ENCODE results near the gene CLK2. TPM values are rescaled to one million over a fixed set of nuclear protein-coding genes. Genes with fewer than 3 reads are reported as not detected.
"Not testable (repeated sequence)": the region's sequence is repeated elsewhere in the genome, so short reads cannot be mapped to it uniquely, and the experiment has no call there.

Gene CLK2
- total RNA-seq, 1 donor from 2014 or later, result 36.1 TPM

DNA sequence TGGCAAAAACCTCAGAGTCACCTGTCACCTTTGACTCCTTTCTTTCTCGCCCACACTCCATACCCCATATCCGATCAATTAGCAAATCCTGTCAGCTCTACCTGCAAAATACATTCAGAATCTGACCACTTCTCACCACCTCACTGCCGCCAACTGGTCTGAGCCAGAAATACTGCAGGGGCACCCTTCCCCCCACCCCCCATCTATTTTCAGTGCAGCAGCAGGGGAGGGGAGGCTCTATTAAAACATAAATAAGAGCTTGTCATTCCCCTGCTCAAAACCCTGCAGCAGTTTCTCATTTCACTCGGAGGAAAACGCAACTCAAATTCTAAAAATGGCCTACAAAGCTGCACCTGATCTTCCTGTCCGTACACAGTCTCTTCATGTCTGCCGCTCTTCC lies 24.1 kb upstream of the CLK2 start:
- no peak for DNase-seq (ENCODE audit: extremely low read depth, low read depth, low spot score)

DNA sequence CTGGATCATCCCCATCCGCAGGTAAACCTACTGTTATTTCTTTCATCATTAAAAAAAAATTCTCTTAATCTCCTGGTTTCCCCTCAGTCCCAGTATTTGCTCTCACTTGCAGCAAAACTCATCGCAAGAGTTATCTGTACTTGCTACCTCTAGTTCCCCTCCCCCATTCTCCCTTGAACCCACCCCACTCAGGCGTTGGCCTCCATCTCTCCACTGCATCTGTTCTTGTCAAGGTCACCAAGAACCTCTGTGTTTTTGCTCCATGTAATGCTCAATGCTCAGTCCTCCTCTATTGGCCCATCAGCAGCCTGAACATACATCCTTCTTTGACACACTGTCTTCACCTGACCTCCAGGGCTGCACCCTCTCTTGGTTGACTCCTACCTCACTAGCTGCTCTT lies 23.4 kb upstream of the CLK2 start:
- no peak for DNase-seq (ENCODE audit: extremely low read depth, low read depth, low spot score)

DNA sequence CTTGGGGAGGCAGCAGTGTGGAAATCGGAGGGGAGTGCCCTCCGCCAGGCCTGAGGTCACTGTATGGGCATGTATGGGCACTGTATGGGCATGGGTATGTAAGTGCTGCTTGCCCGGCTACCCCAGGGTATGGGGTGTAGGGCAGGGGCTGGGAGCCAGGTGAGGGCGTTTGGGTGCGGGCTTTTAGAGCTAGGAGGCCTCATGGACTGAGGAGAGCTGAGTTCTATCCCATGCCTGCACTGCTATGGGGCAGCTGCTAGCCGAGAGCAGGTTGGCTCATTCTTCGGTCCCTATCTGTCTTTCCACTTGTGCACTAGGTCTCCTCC lies 22.6 kb upstream of the CLK2 start:
- no peak for DNase-seq (ENCODE audit: extremely low read depth, low read depth, low spot score)

DNA sequence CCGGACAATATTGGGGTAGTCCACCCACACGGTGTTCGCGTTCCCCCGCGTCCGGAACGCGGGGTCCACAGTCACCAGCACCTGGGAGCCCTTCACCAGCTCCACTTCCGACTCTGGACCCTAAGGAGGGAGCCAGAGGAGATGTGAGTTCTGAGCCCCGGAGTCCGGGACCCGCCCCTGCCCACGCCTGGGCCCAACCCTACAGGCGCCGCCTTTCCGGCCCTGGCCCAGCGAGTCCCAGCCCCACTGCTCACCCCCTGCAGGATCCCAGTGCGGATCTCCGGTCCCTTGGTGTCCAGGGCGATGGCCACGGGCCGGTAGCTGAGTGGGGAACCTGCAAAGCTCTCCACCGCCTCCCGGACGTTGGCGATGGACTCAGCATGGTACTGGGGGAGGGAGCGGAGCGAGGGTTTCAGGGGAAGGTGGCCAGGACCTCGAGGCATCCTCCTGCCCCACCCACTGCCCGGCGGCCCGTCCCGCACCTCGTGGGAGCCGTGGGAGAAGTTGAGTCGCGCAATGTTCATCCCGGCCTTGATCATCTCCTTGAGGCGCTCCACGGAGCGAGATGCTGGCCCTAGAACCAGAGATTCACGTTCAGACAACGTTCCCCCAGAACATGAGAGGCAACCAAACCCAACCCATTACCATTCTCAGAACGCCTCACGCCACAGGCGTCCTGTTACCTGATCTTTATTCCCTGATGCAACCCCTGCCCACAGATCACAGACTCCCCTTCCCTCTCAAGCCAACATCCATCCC lies 22.1 kb upstream of the CLK2 start:
- no peak for DNase-seq (ENCODE audit: extremely low read depth, low read depth, low spot score)

DNA sequence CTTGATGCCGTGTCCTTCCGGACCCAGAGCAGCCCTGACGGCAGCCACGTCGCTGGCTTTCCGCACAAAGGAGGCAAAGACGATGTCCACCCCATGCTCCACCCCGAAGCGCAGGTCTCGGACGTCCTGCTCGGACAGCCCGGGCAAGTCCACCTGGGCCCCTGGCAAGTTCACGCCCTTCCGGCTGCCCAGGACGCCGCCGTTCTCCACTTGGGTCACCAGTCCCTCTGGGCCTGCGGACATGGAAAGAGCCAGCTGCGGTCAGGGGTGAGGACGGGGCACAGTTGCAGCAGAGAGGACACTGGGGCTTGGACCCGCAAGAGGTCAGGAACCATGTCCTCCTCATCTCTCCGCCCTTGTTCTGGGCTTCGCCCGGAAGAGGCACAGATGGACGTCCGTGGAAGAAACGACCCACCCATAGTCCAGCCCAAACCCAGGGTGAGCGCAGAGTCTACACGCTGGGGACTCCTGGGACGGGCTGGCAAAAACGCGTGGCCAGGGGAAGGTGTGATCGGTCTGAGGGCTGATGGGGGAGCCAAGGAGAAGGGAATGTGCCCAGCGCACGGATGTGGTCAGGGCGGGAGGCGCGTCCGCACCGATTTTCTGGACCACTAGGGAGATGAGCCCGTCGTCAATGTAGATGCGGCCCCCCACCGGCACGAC lies 21.3 kb upstream of the CLK2 start:
- no peak for DNase-seq (ENCODE audit: extremely low read depth, low read depth, low spot score)

DNA sequence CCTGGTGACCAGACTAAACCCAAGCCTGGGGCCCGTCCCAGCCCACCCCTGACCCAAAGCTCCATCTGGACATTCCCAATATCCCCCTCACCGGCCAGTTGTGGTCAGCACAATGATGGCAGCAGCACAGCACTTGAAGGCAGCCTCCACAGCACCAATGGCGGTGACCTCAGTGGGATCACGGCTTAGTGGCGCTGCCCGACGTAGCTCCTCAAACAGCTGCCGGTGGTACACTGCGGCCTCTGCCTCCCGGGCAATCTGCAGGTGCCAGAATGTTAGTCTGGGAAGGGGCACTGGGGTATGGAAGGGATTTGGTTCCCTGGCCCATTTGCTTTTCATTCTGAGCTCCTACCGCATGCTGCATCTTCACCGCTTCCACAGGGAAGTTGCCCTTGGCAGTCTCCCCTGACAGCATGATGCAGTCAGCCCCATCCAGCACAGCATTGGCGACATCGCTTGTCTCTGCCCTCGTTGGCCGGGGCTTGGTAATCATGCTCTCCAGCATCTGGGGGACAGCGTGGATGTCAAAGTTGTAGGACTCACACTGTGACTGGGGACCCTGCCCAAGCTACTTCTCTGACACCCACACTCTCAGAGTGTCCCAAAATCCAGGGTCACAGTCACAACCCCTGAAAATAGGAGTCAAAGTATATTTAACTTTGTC lies 19.9 kb upstream of the CLK2 start:
- no peak for DNase-seq (ENCODE audit: extremely low read depth, low read depth, low spot score)

DNA sequence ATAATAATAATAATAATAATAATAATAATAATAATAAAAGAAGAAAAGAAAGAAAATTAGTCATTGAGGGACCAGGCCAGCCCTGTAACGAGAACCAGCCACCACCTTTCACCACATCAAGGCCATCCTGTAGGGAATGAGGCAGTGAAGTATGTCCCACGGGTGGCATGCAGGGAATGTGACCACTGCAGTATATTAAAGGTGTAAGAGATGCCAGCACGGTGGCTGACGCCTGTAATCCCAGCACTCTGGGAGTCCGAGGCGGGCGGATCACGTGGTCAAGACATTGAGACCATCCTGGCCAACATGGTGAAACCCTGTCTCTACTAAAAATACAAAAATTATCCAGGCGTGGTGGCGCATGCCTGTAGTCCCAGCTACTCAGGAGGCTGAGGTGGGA lies 17.7 kb upstream of the CLK2 start:
- not testable (repeated sequence) for DNase-seq (ENCODE audit: extremely low read depth, low read depth, low spot score)

DNA sequence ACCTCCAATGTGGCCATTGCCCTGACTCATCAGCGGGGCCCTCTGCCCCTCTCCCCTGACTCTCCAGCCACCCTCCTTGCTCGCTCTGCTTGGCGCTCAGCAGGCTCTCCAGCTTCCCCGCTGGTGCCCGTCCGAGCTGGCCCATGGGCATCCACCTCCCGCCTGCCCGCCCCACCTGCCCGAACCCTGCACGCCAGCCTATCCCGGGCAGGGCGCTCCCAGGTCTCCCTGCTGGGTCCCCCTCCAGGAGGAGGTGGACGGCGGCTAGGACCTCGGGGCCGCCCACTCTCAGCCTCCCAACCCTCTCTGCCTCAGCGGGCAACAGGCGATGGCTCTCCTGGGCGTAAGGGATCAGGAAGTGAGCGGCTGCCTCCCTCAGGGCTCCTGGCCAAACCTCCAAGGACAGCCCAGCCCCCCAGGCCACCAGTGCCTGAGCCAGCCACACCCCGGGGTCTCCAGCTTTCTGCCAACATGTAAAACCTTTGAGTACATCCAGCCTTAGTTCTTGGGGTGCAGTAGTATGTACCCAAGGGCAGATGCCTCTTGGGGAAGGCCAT lies 14.8 kb upstream of the CLK2 start:
- no peak for DNase-seq (ENCODE audit: extremely low read depth, low read depth, low spot score)

DNA sequence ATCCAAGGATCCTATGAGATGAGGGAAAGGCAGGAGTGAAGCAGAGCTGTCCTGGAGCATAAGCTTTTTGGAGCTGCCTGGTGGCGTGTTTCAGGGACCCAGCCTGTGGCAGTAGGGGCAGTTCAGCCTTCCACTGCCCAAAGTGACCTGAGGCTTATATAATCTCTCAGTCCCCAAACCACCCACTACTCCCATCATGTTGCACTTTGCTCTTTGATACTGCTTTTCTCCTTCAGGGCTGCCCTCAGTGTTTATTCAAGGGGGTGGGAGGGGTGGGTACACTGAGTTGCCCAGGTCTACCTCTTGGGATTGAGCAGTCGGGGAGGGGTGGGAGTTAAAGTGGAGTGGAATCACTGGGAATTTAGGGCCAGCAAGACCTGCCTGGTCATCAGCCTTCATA lies 13.2 kb upstream of the CLK2 start:
- no peak for DNase-seq (ENCODE audit: extremely low read depth, low read depth, low spot score)

DNA sequence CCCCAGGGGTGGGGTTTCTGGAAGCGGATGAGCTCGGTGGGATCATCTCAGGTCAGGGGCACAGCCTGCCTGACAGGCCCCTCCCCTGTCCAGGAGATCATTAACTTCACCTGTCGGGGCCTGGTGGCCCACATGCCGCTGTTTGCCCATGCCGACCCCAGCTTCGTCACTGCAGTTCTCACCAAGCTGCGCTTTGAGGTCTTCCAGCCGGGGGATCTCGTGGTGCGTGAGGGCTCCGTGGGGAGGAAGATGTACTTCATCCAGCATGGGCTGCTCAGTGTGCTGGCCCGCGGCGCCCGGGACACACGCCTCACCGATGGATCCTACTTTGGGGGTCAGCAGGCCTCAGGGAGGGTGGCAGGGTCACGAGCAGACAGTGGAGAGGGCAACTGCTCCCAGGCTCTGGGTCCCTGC lies 12.3 kb upstream of the CLK2 start:
- DNase-seq (ENCODE audit: extremely low read depth, low read depth, low spot score), result no peak

DNA sequence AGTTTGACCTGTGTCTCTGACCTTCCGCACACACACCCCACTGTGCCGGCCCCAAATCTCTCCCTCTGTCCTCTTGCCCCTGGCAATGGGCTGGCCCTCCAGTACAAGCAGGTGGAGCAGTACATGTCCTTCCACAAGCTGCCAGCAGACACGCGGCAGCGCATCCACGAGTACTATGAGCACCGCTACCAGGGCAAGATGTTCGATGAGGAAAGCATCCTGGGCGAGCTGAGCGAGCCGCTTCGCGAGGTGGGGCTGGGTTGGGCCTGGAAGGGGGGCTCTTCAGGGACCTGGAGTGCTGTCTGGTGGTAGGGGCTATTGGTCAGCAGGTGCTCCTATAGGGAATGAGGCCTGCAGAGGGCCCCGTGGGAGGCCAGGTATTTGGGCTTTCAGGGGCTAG lies 11.8 kb upstream of the CLK2 start:
- DNase-seq (ENCODE audit: extremely low read depth, low read depth, low spot score), result no peak

DNA sequence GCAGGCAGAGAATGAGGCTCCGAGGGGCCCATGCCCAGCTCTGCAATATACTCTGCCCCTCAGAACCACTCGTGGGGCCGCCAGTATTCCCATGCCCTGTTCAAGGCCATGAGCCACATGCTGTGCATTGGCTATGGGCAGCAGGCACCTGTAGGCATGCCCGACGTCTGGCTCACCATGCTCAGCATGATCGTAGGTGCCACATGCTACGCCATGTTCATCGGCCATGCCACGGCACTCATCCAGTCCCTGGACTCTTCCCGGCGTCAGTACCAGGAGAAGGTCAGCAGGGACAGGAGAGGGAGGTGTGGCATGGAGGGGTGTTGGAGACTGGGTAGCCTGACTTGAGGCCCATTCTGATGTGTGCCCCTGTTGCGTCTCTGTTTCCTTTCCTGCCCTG lies 11.2 kb upstream of the CLK2 start:
- DNase-seq (ENCODE audit: extremely low read depth, low read depth, low spot score), result no peak

DNA sequence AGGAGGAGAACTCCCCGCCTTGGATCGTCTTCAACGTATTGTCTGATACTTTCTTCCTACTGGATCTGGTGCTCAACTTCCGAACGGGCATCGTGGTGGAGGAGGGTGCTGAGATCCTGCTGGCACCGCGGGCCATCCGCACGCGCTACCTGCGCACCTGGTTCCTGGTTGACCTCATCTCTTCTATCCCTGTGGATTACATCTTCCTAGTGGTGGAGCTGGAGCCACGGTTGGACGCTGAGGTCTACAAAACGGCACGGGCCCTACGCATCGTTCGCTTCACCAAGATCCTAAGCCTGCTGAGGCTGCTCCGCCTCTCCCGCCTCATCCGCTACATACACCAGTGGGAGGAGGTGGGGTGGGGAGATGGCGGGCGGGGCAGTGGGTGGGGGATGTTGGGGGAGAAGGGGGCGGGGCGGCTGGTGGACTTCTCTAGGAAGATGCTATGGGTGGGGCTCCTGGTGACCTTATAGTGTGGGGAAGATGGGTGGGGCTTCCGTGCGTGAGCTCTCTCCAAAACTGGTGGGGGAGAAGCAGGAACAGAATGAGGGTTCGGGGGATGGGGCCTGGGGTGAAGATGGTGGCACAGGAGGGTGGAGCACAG lies 9.3 kb upstream of the CLK2 start:
- no peak for DNase-seq (ENCODE audit: extremely low read depth, low read depth, low spot score)

DNA sequence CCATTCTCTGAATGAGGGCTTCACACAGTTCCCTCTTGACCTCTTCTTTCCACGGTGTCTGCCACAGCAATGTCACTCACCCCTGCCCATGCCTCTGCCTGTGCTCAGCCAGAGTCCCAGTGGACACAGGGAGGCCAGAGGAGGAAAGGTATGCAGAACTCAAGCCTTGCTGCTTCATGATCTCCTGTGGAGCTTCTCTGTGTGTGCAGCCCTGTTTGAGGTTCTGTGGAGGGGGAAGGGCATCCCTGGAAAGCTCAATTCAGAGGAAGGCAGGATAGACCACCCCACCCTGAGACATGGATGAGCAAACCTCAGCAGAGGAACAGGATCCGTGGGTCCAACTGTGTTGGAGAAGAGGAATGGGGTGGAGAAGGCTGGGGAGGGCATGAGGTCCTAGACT lies 6.0 kb upstream of the CLK2 start:
- DNase-seq (ENCODE audit: extremely low read depth, low read depth, low spot score), result no peak

DNA sequence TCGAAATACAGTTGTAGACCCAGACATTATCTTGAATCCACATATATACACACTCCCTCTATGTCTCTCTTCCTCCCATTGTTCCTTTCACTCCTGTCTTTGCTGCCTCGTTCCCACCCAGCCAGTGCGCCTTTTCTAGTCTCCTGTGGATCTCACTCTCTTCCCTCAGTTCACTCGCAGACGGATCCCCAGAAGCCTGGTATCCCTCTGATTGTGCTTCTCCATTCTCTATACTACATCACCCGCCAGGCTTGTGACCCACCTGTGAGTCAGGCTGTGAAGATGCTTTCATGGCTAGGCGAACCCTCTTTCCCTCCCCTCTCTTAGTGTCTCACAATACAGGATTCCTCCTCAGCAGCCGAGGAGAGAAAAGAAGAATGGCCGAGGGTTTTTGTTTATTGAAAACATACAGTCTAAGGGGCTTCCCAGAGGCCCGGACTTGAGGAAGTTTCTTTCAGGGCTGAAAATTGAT lies 5.4 kb upstream of the CLK2 start:
- no peak for DNase-seq (ENCODE audit: extremely low read depth, low read depth, low spot score)

DNA sequence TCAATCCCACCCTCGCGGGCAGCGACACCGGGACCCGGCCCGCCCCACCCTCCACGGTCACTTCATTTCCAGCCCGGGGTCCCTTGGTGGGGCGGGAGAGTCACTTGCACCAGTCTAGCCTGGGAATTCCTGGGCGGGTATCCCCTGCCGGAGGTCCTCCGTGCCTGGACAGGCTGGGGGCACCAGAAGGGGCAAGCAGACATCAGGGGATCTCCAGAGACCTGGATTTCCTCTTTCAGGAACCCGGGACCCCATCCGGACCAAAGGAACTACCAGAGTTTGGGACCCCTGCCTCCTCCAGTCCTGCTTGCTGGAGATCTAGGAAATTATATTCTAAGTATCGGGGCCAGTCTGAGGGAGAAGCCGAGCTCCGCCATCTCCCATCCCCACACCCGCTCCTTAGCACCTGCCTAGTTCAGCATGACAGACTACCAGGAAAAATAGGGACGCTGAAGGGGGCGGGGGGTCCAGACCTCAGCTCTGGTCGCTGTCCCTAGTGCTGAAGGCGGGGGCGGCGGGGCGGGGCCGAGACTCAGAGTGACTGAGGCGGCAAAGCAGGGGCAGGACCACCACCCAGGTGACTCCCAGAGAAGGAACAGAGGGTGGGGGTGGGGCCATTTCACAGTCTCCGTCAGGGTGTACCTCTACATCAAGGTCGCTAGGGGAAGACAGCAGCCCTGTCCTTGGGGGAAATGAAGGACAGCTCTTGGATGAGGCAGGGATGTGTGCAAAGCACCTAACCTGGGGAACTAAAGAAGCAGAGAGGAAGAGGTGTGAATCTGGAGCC lies 4.8 kb upstream of the CLK2 start:
- DNase-seq (ENCODE audit: extremely low read depth, low read depth, low spot score), result no peak

DNA sequence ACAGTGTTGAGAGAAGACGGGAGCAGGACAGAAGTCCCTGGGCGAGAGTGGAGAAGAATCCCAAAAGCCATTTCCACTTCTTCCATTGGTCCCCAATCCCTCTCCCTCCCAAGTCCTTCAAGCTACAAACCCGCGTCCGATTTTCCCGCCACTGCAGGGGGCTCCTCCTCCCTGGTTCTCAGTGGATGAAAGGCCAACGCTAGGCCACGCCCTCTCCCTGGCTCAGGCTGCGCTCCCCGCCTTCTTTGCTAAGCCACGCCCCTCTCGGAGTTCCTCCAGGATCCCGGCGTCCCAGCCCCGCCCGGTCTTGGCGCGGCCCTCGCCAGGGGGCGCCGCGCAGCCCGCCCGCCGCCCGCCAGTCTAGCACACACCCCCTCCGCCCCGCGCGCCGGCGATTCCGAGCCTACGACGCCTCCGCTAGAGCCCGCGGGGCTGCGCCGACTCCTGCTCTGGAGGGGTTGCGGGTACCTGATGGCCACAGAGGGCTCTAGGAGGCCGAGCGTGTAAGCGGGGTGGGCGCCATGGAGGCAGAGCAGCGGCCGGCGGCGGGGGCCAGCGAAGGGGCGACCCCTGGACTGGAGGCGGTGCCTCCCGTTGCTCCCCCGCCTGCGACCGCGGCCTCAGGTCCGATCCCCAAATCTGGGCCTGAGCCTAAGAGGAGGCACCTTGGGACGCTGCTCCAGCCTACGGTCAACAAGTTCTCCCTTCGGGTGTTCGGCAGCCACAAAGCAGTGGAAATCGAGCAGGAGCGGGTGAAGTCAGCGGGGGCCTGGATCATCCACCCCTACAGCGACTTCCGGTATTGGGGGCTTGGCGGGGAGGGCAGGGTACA lies 4.0 kb upstream of the CLK2 start, which contains the start of gene HCN3:
Gene HCN3 (plus strand): TSS at position 394 of the 832 bp plus-strand sequence. CDS start 128 bp downstream, at position 522.
- DNase-seq (ENCODE audit: extremely low read depth, low read depth, low spot score), result peak; percentile 73

DNA sequence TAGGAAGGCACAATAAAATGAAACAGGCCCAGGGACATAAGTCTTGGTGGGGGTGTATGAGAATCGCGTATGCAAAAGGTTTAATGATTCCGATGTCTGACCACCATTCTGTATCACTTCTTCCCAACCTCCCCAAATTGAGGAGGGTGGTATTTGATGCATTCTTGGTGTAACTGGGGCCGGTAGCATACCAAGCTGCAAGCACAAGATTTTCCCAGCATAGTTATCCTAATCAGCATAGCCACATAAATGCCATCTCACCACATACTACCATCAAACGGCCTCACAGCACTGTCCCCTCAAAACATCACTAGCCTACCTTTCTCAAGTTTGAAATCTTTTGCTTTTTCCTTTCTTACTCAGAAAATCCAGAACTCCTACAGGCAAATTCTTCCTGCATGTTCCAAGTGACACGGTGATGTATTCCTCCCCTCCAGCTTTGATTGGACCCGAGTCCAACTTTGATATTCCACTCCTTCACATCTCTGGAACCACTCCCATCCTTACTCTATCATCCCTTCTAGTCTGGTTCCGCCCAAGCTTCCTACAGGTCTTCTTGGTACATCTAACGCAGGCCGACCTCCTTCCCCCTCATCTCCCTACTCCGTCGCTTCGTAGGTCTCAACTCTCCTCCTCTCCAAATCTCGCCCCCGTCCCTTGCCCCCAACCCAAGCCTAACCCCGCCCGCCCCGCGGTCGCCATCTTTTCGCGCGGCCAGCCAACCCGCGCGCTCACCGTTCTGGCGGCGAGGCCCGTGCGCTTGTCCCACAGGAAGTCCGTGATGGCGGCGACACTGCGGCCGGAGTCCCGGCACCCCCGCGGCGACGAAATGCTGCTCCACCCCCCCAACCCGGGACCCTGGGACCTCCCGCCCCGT lies 600 bp downstream of the CLK2 start:
- DNase-seq (ENCODE audit: extremely low read depth, low read depth, low spot score), result no peak

DNA sequence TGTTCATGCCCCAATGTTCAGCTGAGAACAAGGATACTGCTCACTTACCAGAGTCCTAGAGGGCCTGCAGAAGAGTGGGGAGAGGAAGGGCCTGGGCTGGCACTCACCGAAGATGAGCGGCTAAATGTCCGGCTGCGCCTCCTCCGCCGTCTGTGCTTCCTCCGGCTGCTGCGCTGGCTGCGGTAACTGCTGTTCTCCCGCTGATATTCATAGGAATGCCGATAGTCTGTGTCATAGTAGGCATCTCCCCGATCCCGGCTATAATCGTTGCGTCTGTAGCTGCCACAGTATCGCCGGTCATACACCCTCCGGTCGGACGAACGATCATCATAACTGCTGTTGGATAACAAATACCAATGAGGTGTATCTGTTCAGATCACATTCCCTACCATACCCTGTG lies 3.9 kb downstream of the CLK2 start:
- DNase-seq (ENCODE audit: extremely low read depth, low read depth, low spot score), result no peak

Data from glomerular endothelial cell (primary cell).